Measurements from ENCODE around the gene DNAL4. TPM values are rescaled to one million over a fixed set of nuclear protein-coding genes. Genes with fewer than 3 reads are reported as not detected.

Gene DNAL4
- total RNA-seq, 2 experiments from 2014 or later, result 1.9 to 2.7 TPM

DNA sequence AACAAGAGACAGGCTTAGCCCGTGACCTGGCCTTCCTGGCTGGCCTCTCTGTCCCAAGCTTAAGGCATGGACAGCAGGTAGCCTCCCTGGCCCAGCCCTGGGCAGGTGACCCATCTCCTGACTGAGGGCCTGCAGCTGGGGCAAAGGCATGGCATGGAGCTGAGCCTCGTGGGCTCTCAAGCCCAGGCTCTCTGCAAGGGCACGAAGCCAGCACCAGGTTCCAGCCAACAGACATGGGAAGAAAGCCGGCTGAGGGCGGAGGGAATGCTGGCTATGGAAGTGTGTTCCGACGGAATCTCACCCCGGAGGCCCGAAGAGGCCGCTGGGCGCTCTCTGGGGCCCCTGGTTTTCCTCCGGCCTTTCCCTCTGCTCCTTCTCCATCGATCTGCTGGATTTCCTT, 12.9 kb downstream of the DNAL4 start:
- CTCF ChIA-PET, result no interaction called here

GRCh38 chr22:38777087-38777671, 16.8 kb downstream of the DNAL4 start:
- H3K9me3 ChIP-seq (ENCODE audit: control insufficient read depth in 1 of 2, insufficient read depth in 1 of 2, low read length in 2 of 2), result no peaks in the 10 kb centered on the region
- Mint-ChIP-seq H3K27me3 (no peaks in the 10 kb centered on the region), H3K36me3 (ENCODE audit: low read depth) (peaks cover 16% of the 10 kb centered on the region), H3K27ac (no peak overlapping the region), H3K4me3 (no peak overlapping the region), H3K4me1 (ENCODE audit: low read depth) (no peaks in the 10 kb centered on the region), H3K9me3 (no peaks in the 10 kb centered on the region)
- CTCF ChIA-PET, result no interaction called here
- no peak for ATAC-seq (ENCODE audit: poor library complexity)
- peaks cover 8% of the 10 kb centered on the region for H3K36me3 ChIP-seq (ENCODE audit: insufficient read depth, low read length)
- DNase-seq, result no peak
- peaks cover under 1% of the 10 kb centered on the region for H3K4me1 ChIP-seq (ENCODE audit: insufficient read depth, low read length)
- H3K27ac ChIP-seq (ENCODE audit: low read depth in 1 of 2, low read length in 2 of 2), result no peak overlapping the region
- intact Hi-C loops (cut with DNase I, micrococcal nuclease), result no loop called here
- TF ChIP-seq CTCF (IDR thresholded peaks at IDR 0.05), result no peak
- POLR2A ChIA-PET, result no interaction called here
- H3K27me3 ChIP-seq (ENCODE audit: control insufficient read depth in 1 of 2, insufficient read depth in 2 of 2, low read length in 2 of 2), result no peaks in the 10 kb centered on the region
- no peak overlapping the region for H3K4me3 ChIP-seq (ENCODE audit: low read length)

More for the DNA sequence above, 12.9 kb downstream of the DNAL4 start:
- peaks cover 8% of the 10 kb centered on the region for H3K36me3 ChIP-seq (ENCODE audit: insufficient read depth, low read length)
- H3K9me3 Mint-ChIP-seq, result no peaks in the 10 kb centered on the region
- no peaks in the 10 kb centered on the region for H3K27me3 ChIP-seq (ENCODE audit: control insufficient read depth in 1 of 2, insufficient read depth in 2 of 2, low read length in 2 of 2)
- intact Hi-C loops (cut with DNase I, micrococcal nuclease), result no loop called here
- no peak overlapping the region for H3K4me3 Mint-ChIP-seq
- H3K27ac ChIP-seq (ENCODE audit: low read depth in 1 of 2, low read length in 2 of 2), result no peak overlapping the region
- no peak overlapping the region for H3K4me3 ChIP-seq (ENCODE audit: low read length)
- H3K4me1 ChIP-seq (ENCODE audit: insufficient read depth, low read length), result peaks cover 3% of the 10 kb centered on the region
- H3K27me3 Mint-ChIP-seq, result no peaks in the 10 kb centered on the region
- no peak for ATAC-seq (ENCODE audit: poor library complexity)
- H3K27ac Mint-ChIP-seq, result no peak overlapping the region
- H3K36me3 Mint-ChIP-seq (ENCODE audit: low read depth), result peaks cover 23% of the 10 kb centered on the region
- POLR2A ChIA-PET, result no interaction called here
- no peak for DNase-seq
- no peaks in the 10 kb centered on the region for H3K9me3 ChIP-seq (ENCODE audit: control insufficient read depth in 1 of 2, insufficient read depth in 1 of 2, low read length in 2 of 2)
- no peak for TF ChIP-seq CTCF (IDR thresholded peaks at IDR 0.05)
- peaks cover 12% of the 10 kb centered on the region for H3K4me1 Mint-ChIP-seq (ENCODE audit: low read depth)

GRCh38 chr22:38776086-38776485, 17.9 kb downstream of the DNAL4 start:
- ChIA-PET CTCF (no interaction called here), POLR2A (no interaction called here)
- no peak overlapping the region for H3K4me3 ChIP-seq (ENCODE audit: low read length)
- no peaks in the 10 kb centered on the region for H3K9me3 ChIP-seq (ENCODE audit: control insufficient read depth in 1 of 2, insufficient read depth in 1 of 2, low read length in 2 of 2)
- intact Hi-C loops (cut with DNase I, micrococcal nuclease), result no loop called here
- H3K4me3 Mint-ChIP-seq, result no peak overlapping the region
- no peaks in the 10 kb centered on the region for H3K4me1 Mint-ChIP-seq (ENCODE audit: low read depth)
- TF ChIP-seq CTCF (IDR thresholded peaks at IDR 0.05), result no peak
- no peak overlapping the region for H3K27ac ChIP-seq (ENCODE audit: low read depth in 1 of 2, low read length in 2 of 2)
- no peaks in the 10 kb centered on the region for H3K4me1 ChIP-seq (ENCODE audit: insufficient read depth, low read length)
- H3K27me3 ChIP-seq (ENCODE audit: control insufficient read depth in 1 of 2, insufficient read depth in 2 of 2, low read length in 2 of 2), result no peaks in the 10 kb centered on the region
- H3K36me3 Mint-ChIP-seq (ENCODE audit: low read depth), result peaks cover 6% of the 10 kb centered on the region
- H3K27me3 Mint-ChIP-seq, result no peaks in the 10 kb centered on the region
- H3K9me3 Mint-ChIP-seq, result no peaks in the 10 kb centered on the region
- ATAC-seq (ENCODE audit: poor library complexity) (no peak), DNase-seq (no peak)
- peaks cover 8% of the 10 kb centered on the region for H3K36me3 ChIP-seq (ENCODE audit: insufficient read depth, low read length)
- no peak overlapping the region for H3K27ac Mint-ChIP-seq
